ENCODE results near the gene CAVIN2. TPM values are rescaled to one million over a fixed set of nuclear protein-coding genes. Genes with fewer than 3 reads are reported as not detected.

The CAVIN2 gene
- polyA plus RNA-seq, 1 donor from 2014 or later = not detected

- Histone ChIP-seq H3K9ac (ENCODE audit: low read length) (no peak overlapping the region), H2AFZ (ENCODE audit: low read depth, low read length) (no peak overlapping the region), H3K4me3 (ENCODE audit: low read length) (no peak overlapping the region), H3K4me2 (ENCODE audit: low read length) (no peak overlapping the region), H3K79me2 (replicated peaks; ENCODE audit: insufficient read depth, low read length) (no peaks in the 10 kb centered on the region), H3K27me3 (ENCODE audit: insufficient read depth, low read depth, low read length) (no peaks in the 10 kb centered on the region), H3K9me2 (ENCODE audit: insufficient read depth, low read length) (no peaks in the 10 kb centered on the region), H3K27ac (ENCODE audit: low read length) (no peak overlapping the region), H3K36me3 (ENCODE audit: insufficient read depth, low read length) (no peaks in the 10 kb centered on the region), H3F3A (ENCODE audit: insufficient read depth, low read length, poor library complexity, severe bottlenecking) (no peaks in the 10 kb centered on the region), H4K20me1 (ENCODE audit: insufficient read depth) (no peaks in the 10 kb centered on the region), H3K9me3 (ENCODE audit: low read length) (no peaks in the 10 kb centered on the region)
- TF ChIP-seq, protein P1, sequence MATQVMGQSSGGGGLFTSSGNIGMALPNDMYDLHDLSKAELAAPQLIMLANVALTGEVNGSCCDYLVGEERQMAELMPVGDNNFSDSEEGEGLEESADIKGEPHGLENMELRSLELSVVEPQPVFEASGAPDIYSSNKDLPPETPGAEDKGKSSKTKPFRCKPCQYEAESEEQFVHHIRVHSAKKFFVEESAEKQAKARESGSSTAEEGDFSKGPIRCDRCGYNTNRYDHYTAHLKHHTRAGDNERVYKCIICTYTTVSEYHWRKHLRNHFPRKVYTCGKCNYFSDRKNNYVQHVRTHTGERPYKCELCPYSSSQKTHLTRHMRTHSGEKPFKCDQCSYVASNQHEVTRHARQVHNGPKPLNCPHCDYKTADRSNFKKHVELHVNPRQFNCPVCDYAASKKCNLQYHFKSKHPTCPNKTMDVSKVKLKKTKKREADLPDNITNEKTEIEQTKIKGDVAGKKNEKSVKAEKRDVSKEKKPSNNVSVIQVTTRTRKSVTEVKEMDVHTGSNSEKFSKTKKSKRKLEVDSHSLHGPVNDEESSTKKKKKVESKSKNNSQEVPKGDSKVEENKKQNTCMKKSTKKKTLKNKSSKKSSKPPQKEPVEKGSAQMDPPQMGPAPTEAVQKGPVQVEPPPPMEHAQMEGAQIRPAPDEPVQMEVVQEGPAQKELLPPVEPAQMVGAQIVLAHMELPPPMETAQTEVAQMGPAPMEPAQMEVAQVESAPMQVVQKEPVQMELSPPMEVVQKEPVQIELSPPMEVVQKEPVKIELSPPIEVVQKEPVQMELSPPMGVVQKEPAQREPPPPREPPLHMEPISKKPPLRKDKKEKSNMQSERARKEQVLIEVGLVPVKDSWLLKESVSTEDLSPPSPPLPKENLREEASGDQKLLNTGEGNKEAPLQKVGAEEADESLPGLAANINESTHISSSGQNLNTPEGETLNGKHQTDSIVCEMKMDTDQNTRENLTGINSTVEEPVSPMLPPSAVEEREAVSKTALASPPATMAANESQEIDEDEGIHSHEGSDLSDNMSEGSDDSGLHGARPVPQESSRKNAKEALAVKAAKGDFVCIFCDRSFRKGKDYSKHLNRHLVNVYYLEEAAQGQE (IDR thresholded peaks at IDR 0.05; ENCODE audit: borderline replicate concordance) = no peak
- no peak for TF ChIP-seq TAF1 (IDR thresholded peaks at IDR 0.05; ENCODE audit: low read depth)
- no peak for TF ChIP-seq EZH2 (IDR thresholded peaks at IDR 0.05; ENCODE audit: borderline replicate concordance, insufficient read depth, low read length, poor library complexity, severe bottlenecking)
- TF ChIP-seq SMC3 (conservative IDR thresholded peaks at IDR 0.05; ENCODE audit: poor library complexity) = no peak
- no peak for TF ChIP-seq RAD21 (conservative IDR thresholded peaks at IDR 0.05)
- TF ChIP-seq POLR2AphosphoS5 (IDR thresholded peaks at IDR 0.05) = no peak
- no peak for TF ChIP-seq CTCF (IDR thresholded peaks at IDR 0.05; ENCODE audit: poor library complexity, severe bottlenecking)
- no peak for TF ChIP-seq MXI1 (conservative IDR thresholded peaks at IDR 0.05; ENCODE audit: poor library complexity, severe bottlenecking)
- no peak for TF ChIP-seq EP300 (conservative IDR thresholded peaks at IDR 0.05; ENCODE audit: poor library complexity, severe bottlenecking)
These were observed 22.3 kb upstream of the CAVIN2 start for GRCh38 chr2:191869178-191869577.

DNA sequence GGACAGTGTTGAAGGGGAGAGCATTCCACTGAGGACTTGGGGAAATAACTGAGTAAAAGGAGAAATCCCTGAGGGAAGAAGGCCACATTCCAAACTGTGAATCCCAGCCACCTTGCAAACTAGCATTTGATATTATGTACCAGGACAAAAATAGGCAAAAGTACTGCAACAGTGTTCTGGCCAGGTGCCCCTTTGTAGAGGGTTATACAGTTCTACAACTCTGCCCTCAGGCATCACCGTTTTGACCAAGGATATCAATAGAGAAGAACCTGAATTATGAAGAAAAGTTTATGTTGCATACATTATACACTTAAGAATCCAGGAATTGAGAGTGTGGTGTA is 20.6 kb upstream of the CAVIN2 start:
- Histone ChIP-seq H4K20me1 (ENCODE audit: insufficient read depth) (no peaks in the 10 kb centered on the region), H3K79me2 (replicated peaks; ENCODE audit: insufficient read depth, low read length) (no peaks in the 10 kb centered on the region), H3K36me3 (ENCODE audit: insufficient read depth, low read length) (no peaks in the 10 kb centered on the region), H3F3A (ENCODE audit: insufficient read depth, low read length, poor library complexity, severe bottlenecking) (no peaks in the 10 kb centered on the region), H3K9me2 (ENCODE audit: insufficient read depth, low read length) (no peaks in the 10 kb centered on the region), H3K27ac (ENCODE audit: low read length) (no peak overlapping the region), H3K9me3 (ENCODE audit: low read length) (no peaks in the 10 kb centered on the region), H3K4me3 (ENCODE audit: low read length) (no peak overlapping the region), H3K9ac (ENCODE audit: low read length) (no peak overlapping the region), H3K4me2 (ENCODE audit: low read length) (no peak overlapping the region), H3K27me3 (ENCODE audit: insufficient read depth, low read depth, low read length) (no peaks in the 10 kb centered on the region), H2AFZ (ENCODE audit: low read depth, low read length) (no peak overlapping the region)
- TF ChIP-seq, protein P1 (IDR thresholded peaks at IDR 0.05; ENCODE audit: borderline replicate concordance) = no peak
- TF ChIP-seq POLR2AphosphoS5 (IDR thresholded peaks at IDR 0.05) (no peak), MXI1 (conservative IDR thresholded peaks at IDR 0.05; ENCODE audit: poor library complexity, severe bottlenecking) (no peak), SMC3 (conservative IDR thresholded peaks at IDR 0.05; ENCODE audit: poor library complexity) (no peak), EP300 (conservative IDR thresholded peaks at IDR 0.05; ENCODE audit: poor library complexity, severe bottlenecking) (no peak), EZH2 (IDR thresholded peaks at IDR 0.05; ENCODE audit: borderline replicate concordance, insufficient read depth, low read length, poor library complexity, severe bottlenecking) (no peak), CTCF (IDR thresholded peaks at IDR 0.05; ENCODE audit: poor library complexity, severe bottlenecking) (no peak), TAF1 (IDR thresholded peaks at IDR 0.05; ENCODE audit: low read depth) (no peak), RAD21 (conservative IDR thresholded peaks at IDR 0.05) (no peak)
